CD4-positive, alpha-beta T cell treated with Interleukin-2 at 100 ng/mL for 4 hours (primary cell): Measurements from ENCODE around the gene NCK2.
A peak's percentile ranks its signal among the peaks of the same experiment; 100 is the strongest.
"Not testable (repeated sequence)": the region's sequence is repeated elsewhere in the genome, so short reads cannot be mapped to it uniquely, and the experiment has no call there.

Source experiments
- DNase-seq: peaks from one replicate; pipeline ENCODE4 v3.0.0-alpha.2; 2020; ENCODE audit warnings: low spot score

The NCK2 gene

GRCh38 chr2:105894327-105894944 is 149.7 kb downstream of the NCK2 start:
- DNase-seq = no peak

DNA sequence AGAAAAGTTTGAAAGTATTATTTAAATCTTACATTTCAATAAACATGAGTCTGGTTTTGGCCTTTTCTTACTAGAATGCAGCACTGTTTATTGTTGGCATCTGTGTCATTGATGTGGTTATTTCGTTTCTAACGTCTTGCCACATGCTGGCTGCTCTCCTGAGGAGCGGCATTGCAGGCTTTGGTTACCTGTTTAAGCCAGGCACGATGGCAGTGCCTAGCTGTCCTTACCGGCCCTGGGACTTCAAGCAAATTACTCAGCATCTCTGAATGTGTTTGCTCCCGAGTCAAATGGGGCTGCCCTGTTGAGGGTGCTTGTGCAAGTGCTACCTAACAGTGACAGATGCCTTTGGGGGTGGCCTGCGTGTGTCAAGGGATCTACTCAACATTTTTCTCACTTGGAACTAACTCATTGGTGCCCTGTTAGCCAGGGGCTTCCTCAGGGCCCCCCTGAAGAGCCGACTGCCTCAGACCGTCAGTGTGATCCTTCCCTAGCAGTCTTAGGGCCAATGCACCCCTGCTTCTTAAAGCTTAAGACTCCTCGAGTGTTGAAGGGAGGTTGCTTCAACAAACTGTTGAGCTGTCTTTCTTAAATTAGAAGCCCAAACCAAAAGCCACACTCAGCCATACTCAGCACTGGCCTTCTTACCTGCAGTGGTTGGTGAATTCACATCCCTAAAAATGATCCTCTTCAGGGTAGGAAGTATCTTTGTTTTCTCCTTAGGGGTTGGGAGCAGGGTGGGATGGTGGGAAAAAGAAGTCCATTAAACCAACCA is 151.5 kb downstream of the NCK2 start:
- peak; percentile 46 for DNase-seq

GRCh38 chr2:105896765-105897163 is 152.1 kb downstream of the NCK2 start:
- no peak for DNase-seq

DNA sequence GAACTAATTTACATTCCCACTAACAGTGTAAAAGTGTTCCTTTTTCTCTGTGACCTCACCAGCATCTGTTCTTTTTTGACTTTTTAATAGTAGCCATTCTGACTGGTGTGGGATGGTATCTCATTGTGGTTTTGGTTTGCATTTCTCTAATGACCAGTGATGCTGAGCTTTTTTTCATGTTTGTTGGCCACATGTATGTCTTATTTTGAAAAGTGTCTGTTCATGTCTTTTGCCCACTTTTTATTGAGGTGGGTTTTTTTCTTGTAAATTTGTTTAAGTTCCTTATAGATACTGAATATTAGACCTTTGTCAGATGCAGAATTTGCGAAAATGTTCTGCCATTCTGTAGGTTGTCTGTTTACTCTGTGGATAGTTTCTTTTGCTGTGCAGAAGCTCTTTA is 153.0 kb downstream of the NCK2 start:
- not testable (repeated sequence) for DNase-seq

DNA sequence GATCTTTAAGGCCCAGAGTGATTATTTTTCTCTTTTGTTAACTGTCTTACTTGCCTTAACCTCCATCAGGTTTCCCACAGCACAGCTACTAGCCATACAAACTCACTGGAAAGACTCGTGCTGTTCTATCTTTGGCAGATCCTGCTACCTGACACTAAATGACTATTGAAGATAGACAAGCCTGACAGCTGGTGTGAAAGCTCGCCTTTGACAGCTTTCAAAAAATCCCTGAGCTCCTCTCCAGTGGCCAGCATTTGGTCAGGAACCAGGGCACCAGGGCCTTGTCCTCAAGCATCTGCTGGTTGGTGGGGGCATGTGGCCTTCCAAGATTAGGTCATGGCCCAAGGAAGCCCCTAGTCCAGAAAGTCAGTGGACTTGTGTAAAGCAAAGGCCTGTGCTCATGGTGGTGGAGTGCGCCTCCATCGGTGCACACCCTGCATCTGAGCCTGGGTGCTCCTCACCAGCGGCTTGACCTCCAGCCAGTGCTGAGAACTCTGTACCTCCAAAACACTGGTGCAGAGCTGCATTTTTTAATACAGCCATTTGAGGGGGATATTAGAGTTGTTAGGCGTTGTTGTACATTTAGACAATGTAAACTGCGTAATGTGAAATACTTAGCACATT is 158.5 kb downstream of the NCK2 start:
- DNase-seq = no peak

- no peak for DNase-seq
Measured at GRCh38 chr2:105904938-105905337, 160.2 kb downstream of the NCK2 start.

- DNase-seq = no peak
Measured at GRCh38 chr2:105906481-105906880, 161.8 kb downstream of the NCK2 start.

DNA sequence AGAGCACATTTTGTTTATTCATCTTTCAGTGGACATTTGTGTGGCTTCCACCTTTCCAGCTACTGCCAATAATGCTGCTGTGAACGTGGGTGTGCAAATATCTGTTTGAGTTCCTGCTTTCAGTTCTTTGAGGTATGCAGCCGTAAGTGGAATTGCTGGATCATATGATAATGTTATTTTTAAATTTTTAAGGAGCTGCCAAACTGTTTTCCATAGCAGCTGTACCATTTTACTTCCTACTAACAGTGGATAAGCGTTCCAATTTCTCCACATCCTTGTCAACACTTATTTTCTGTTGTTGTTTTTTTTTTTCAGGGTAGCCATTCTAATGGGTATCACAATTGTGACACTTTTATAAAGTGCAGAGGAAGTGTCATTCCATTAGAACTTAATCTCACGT is 162.5 kb downstream of the NCK2 start:
- DNase-seq = no peak

DNA sequence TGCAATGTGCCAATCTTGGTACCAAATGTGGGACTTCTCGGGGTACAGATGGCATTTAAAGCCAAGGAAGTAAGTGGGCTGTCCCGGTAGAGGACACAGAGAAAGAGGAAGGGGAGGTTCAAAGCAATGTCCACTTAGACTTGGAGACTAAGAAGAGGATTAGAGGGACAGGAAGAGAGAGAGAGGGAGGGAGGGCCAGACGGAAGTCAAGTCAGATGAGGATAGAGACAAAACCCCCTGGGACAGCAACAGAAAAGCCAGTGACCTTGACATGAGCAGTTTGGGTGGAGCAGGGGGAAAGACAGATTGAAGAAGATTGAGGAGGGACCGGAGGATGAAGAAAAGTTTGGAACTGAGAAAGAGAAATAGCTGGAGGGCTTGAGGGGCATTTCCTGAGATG is 164.5 kb downstream of the NCK2 start:
- no peak for DNase-seq

GRCh38 chr2:105910497-105911238 is 166.0 kb downstream of the NCK2 start:
- no peak for DNase-seq

GRCh38 chr2:105911425-105911824 is 166.7 kb downstream of the NCK2 start:
- no peak for DNase-seq

DNA sequence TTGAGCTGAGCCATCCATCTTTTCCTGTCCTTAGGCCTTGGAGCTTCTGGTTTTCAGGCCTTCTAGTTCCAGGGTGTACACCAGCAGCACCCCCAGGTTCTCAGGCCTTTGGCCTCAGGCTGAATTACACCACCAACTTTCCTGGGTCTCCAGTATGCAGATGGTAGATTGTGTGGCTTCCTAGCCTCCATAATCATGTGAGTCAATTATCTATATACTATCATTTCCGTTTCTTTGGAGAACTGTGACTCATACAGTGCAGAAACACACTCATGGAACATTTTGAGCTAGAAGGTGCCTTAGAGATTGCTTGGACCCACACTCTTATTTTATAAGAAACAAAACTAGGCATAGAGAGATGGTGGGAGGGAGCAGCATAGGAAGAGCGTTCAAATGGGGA is 167.4 kb downstream of the NCK2 start:
- no peak for DNase-seq

DNA sequence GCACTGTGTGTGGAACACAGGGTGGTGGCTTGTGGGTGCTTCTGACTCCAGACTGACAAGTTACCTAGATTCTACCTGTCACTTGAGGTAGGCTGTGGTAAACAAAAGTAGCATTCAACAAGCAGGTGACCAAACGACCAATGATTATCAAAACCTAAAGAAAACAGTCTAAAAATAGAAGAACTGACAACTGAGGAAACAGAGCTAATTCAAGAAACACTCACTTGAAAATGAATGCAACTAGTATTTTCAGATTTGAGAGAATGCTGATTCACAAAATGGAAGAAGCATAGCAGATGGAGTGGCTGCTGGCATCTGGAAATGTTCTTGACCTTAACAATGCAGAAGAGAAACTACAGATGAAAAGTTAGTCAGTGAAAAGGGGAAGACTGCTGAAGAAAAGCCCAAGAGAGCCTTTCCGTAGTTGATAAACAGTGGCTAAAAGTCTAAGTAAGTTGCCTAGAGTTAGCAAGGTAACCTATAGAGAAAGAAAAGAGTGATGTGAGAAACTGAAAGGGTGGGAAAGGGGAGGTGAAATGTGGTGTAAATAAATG is 170.4 kb downstream of the NCK2 start:
- DNase-seq = no peak

GRCh38 chr2:105917226-105917625 is 172.5 kb downstream of the NCK2 start:
- DNase-seq = no peak

DNA sequence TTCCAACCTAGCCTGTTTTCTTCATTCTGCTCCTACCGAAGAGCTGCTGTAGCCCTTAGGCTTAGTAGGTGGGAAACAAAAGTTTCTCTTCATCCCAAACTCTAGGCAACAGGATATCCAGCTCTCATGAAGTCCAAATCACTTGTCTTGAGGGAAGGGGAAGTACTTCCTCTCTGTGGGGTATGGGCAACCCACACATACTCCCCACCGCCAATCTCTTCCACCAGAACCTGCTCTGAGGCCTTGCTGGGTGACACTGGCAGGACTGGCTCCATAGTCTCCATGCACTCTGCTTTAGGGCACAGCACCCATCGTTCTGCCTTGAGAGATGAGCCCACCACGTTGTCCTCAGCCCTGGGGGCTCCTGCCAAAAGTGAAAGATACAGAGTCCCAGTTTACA is 173.0 kb downstream of the NCK2 start:
- DNase-seq = no peak

GRCh38 chr2:105919191-105919811 is 174.6 kb downstream of the NCK2 start:
- DNase-seq = no peak

GRCh38 chr2:105919826-105920225 is 175.1 kb downstream of the NCK2 start:
- DNase-seq = peak; percentile 63

DNA sequence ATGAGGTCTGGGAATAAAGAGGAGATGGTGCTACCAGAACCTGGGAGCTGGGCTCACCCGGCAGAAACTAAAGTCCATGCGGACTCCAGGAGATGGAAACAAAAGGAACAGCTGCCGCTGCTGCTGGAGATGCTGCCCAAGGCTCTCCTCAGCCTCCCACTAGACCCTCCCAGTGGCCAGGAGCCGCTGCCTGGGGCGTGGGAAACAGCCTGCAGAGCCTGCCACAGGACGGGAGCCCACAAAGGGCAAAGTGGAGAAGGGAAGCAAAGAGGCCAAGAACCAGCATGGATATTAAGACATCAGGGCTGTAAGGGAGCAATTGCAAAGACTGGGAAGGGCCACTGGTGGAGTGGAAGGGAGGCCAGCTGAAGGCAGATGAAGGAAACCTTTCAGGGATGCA is 179.6 kb downstream of the NCK2 start:
- no peak for DNase-seq

DNA sequence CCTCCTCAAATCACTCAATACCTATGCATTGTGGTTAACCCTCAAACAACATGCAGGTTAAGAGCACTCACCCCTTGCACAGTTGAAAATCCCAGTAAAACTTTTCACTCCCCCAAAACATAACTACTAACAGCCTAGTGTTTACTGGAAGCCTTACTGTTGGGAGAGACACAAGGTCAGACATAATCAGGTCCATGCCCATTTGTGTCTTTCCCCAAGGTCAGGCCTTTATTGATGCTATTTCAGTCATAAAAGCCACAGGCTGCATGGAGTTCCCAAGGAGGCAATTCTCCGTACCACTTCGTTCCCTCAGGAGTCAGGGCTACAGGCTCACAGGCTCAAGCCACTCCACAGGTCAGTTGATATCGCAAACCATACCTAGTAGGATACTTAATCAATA is 180.2 kb downstream of the NCK2 start:
- DNase-seq = no peak

DNA sequence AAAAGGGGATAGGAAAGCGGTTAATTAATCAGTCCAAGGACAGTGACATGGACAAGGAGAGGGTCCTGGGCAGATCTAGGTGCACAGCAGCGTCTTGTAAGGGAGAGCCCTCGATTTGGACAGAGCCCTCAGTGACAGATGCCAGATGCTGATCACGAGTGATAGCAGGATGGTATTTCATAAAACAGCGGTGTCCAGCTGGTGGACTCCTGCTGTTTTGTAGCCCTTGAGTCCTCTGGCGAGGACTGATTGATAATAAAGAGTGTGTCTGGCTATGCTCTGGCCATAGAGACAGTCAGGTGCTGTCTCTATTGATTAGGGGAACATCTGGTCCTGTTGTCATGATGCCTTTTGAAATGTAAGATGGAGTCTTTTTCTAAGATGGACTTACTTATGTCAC is 180.7 kb downstream of the NCK2 start:
- DNase-seq = no peak

- peak; percentile 56 for DNase-seq
Measured at GRCh38 chr2:105926960-105927678, 182.4 kb downstream of the NCK2 start.
